Measurements from ENCODE around the gene IFT122.

DNA sequence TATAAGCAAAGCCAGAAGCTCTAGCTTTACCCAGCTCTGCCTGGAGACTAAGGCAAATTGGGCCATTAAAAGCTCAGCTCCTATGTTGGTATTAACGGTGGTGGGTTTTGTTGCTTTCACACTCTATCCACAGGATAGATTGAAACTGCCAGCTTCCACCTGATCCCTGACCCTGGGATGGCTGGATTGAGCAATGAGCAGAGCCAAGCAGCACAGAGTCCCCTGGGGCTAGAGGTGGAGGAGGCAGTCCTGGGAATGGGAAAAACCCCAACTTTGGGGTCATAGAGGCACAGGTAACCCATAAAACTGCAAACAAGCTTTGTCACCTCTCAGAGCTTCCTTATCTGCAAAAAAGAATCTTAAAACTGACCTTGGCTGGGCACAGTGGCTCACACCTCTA, 95.1 kb downstream of the IFT122 start:
- TF ChIP-seq POLR2A (IDR thresholded peaks at IDR 0.05), result no peak
- TF ChIP-seq, protein P1, sequence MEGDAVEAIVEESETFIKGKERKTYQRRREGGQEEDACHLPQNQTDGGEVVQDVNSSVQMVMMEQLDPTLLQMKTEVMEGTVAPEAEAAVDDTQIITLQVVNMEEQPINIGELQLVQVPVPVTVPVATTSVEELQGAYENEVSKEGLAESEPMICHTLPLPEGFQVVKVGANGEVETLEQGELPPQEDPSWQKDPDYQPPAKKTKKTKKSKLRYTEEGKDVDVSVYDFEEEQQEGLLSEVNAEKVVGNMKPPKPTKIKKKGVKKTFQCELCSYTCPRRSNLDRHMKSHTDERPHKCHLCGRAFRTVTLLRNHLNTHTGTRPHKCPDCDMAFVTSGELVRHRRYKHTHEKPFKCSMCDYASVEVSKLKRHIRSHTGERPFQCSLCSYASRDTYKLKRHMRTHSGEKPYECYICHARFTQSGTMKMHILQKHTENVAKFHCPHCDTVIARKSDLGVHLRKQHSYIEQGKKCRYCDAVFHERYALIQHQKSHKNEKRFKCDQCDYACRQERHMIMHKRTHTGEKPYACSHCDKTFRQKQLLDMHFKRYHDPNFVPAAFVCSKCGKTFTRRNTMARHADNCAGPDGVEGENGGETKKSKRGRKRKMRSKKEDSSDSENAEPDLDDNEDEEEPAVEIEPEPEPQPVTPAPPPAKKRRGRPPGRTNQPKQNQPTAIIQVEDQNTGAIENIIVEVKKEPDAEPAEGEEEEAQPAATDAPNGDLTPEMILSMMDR (IDR thresholded peaks at IDR 0.05), result no peak
